ENCODE data around the gene OGDH.
A peak's percentile ranks its signal among the peaks of the same experiment; 100 is the strongest.

Gene OGDH

DNA sequence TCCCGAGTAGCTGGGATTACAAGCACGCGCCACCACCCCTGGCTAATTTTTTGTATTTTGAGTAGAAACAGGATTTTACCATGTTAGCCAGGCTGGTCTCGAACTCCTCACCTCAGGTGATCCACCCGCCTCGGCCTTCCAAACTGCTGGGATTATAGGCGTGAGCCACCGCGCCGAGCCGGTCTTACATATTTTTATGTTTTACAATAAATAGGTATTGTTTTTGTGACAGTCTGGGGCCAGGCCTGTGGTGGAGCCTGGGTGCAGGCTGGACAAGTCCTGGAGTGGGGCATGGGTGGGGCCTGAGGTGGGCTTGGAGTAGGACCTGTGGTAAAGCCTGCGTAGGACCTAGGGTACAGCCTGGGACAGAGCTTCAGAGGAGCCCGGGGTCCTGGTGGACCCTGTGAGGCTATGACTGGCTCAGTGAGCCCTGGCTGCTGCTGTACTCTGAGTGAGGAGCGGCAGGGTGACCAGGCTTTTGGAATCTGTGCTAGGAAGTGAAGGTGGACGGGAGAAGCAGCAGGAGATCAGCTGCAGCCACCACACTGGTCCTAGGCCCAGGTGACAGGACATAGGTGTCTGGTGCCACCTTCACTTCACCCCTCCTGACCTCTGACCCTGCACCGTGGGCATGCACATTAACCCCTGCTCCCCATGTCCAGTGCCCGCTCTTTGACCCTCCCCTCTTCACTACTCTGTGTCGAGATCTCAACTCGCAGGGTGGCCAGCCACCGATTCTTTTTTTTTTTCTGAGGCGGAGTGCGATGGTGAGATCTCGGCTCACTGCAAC lies 132.6 kb downstream of the OGDH start:
- H3K36me3 ChIP-seq (ENCODE audit: insufficient read depth, low read length): no peaks in the 10 kb centered on the region
- no peak for DNase-seq (ENCODE audit: low read depth, low spot score)
- H3K9ac ChIP-seq (ENCODE audit: insufficient read length): no peak overlapping the region
- no peaks in the 10 kb centered on the region for H3K9me3 ChIP-seq (ENCODE audit: low read depth, low read length)
- TF ChIP-seq EZH2 (IDR thresholded peaks at IDR 0.05) (no peak), POLR2AphosphoS5 (IDR thresholded peaks at IDR 0.05; ENCODE audit: borderline replicate concordance, low read depth, low read length) (no peak), FOXP2 (optimal IDR thresholded peaks at IDR 0.05; ENCODE audit: control extremely low read depth, extremely low read length, insufficient read depth) (no peak)
- no peak overlapping the region for H3K27ac ChIP-seq
- no peak overlapping the region for H3K4me3 ChIP-seq

DNA sequence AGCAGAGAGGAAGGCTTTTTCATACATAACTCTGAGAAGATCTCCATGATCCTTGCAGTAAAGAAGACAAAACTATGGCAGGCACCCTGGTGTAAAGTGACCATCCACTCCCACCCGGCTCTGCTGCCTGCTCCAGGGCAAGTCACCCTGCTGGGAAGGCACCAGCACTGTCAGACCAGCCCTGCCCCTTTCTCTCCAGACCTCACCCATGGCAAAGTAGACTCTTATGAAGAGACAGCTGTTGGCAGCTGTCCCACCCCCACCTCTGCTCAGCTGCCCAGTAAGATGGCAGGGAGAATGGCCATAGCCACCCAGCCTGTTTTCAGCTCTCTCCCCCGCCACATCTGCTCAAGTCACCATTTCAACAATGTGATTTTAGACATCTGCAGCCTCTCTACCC lies 133.6 kb downstream of the OGDH start:
- Histone ChIP-seq H3K36me3 (ENCODE audit: insufficient read depth, low read length) (no peaks in the 10 kb centered on the region), H3K27ac (no peak overlapping the region), H3K4me3 (no peak overlapping the region), H3K9me3 (ENCODE audit: low read depth, low read length) (no peaks in the 10 kb centered on the region), H3K9ac (ENCODE audit: insufficient read length) (no peak overlapping the region)
- no peak for DNase-seq (ENCODE audit: low read depth, low spot score)
- TF ChIP-seq FOXP2 (optimal IDR thresholded peaks at IDR 0.05; ENCODE audit: control extremely low read depth, extremely low read length, insufficient read depth): no peak
- no peak for TF ChIP-seq POLR2AphosphoS5 (IDR thresholded peaks at IDR 0.05; ENCODE audit: borderline replicate concordance, low read depth, low read length)
- TF ChIP-seq EZH2 (IDR thresholded peaks at IDR 0.05): no peak

- no peak for DNase-seq (ENCODE audit: low read depth, low spot score)
- no peak overlapping the region for H3K9ac ChIP-seq (ENCODE audit: insufficient read length)
Measured at GRCh38 chr7:44743750-44744149, 137.3 kb downstream of the OGDH start.

GRCh38 chr7:44748045-44748947 lies 141.9 kb downstream of the OGDH start, which contains the start of gene ZMIZ2:
TSS of gene ZMIZ2 (plus strand) at chr7:44748847. CDS start at chr7:44756250, 7,403 bp downstream.
- peak within 1 kb of the TSS; percentile 95 for H3K27ac ChIP-seq
- no peak for TF ChIP-seq FOXP2 (optimal IDR thresholded peaks at IDR 0.05; ENCODE audit: control extremely low read depth, extremely low read length, insufficient read depth)
- peak; percentile 70 for TF ChIP-seq POLR2AphosphoS5 (IDR thresholded peaks at IDR 0.05; ENCODE audit: borderline replicate concordance, low read depth, low read length)
- peak; percentile 47 for DNase-seq (ENCODE audit: low read depth, low spot score)
- peak within 1 kb of the TSS; percentile 80 for H3K9ac ChIP-seq (ENCODE audit: insufficient read length)
- H3K9me3 ChIP-seq (ENCODE audit: low read depth, low read length): no peaks in the 10 kb centered on the region
- H3K4me3 ChIP-seq: peak within 1 kb of the TSS; percentile 91
- H3K36me3 ChIP-seq (ENCODE audit: insufficient read depth, low read length): peaks cover 14% of the 10 kb centered on the region

More at GRCh38 chr7:44743750-44744149, 137.3 kb downstream of the OGDH start:
- TF ChIP-seq POLR2AphosphoS5 (IDR thresholded peaks at IDR 0.05; ENCODE audit: borderline replicate concordance, low read depth, low read length) (no peak), EZH2 (IDR thresholded peaks at IDR 0.05) (no peak), FOXP2 (optimal IDR thresholded peaks at IDR 0.05; ENCODE audit: control extremely low read depth, extremely low read length, insufficient read depth) (no peak)
- Histone ChIP-seq H3K4me3 (no peak overlapping the region), H3K36me3 (ENCODE audit: insufficient read depth, low read length) (no peaks in the 10 kb centered on the region), H3K9me3 (ENCODE audit: low read depth, low read length) (no peaks in the 10 kb centered on the region), H3K27ac (no peak overlapping the region)

GRCh38 chr7:44748948-44749731 lies 142.7 kb downstream of the OGDH start:
- H3K36me3 ChIP-seq (ENCODE audit: insufficient read depth, low read length): peaks cover 14% of the 10 kb centered on the region
- H3K27ac ChIP-seq: no peak overlapping the region
- DNase-seq (ENCODE audit: low read depth, low spot score): no peak
- H3K4me3 ChIP-seq: peak overlapping the region; percentile 76
- H3K9me3 ChIP-seq (ENCODE audit: low read depth, low read length): no peaks in the 10 kb centered on the region
- H3K9ac ChIP-seq (ENCODE audit: insufficient read length): peak overlapping the region; percentile 73
- no peak for TF ChIP-seq FOXP2 (optimal IDR thresholded peaks at IDR 0.05; ENCODE audit: control extremely low read depth, extremely low read length, insufficient read depth)
- no peak for TF ChIP-seq EZH2 (IDR thresholded peaks at IDR 0.05)
- TF ChIP-seq POLR2AphosphoS5 (IDR thresholded peaks at IDR 0.05; ENCODE audit: borderline replicate concordance, low read depth, low read length): no peak

- H3K4me3 ChIP-seq: peak overlapping the region; percentile 76
- no peak overlapping the region for H3K27ac ChIP-seq
- no peaks in the 10 kb centered on the region for H3K9me3 ChIP-seq (ENCODE audit: low read depth, low read length)
- no peak for TF ChIP-seq POLR2AphosphoS5 (IDR thresholded peaks at IDR 0.05; ENCODE audit: borderline replicate concordance, low read depth, low read length)
- no peak for TF ChIP-seq EZH2 (IDR thresholded peaks at IDR 0.05)
- no peak for TF ChIP-seq FOXP2 (optimal IDR thresholded peaks at IDR 0.05; ENCODE audit: control extremely low read depth, extremely low read length, insufficient read depth)
- no peak for DNase-seq (ENCODE audit: low read depth, low spot score)
- peaks cover 14% of the 10 kb centered on the region for H3K36me3 ChIP-seq (ENCODE audit: insufficient read depth, low read length)
- H3K9ac ChIP-seq (ENCODE audit: insufficient read length): peak overlapping the region; percentile 73
Measured at GRCh38 chr7:44749992-44750391, 143.6 kb downstream of the OGDH start.

DNA sequence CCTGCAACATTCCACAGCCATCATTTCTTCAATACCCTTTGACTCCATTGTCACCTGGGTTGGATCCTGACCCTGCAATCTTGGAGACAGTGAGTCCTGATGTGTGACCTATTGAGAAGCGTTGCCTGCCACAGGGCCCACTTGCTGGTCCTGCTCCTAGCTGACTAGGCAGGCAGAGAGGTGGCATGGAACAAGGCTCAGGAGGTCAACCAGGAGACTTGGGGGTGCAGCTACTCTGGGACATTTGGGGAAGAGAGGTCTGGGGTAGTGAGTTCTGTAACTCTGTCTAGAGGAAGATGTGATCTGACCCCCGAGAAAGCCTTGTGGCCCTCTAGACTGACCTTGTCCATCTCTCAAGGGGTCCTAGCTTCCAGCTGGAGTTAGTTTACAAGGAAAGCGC lies 144.0 kb downstream of the OGDH start:
- Histone ChIP-seq H3K9ac (ENCODE audit: insufficient read length) (no peak overlapping the region), H3K27ac (no peak overlapping the region), H3K4me3 (peak overlapping the region; percentile 76), H3K36me3 (ENCODE audit: insufficient read depth, low read length) (peaks cover 14% of the 10 kb centered on the region), H3K9me3 (ENCODE audit: low read depth, low read length) (no peaks in the 10 kb centered on the region)
- DNase-seq (ENCODE audit: low read depth, low spot score): no peak
- TF ChIP-seq FOXP2 (optimal IDR thresholded peaks at IDR 0.05; ENCODE audit: control extremely low read depth, extremely low read length, insufficient read depth) (no peak), POLR2AphosphoS5 (IDR thresholded peaks at IDR 0.05; ENCODE audit: borderline replicate concordance, low read depth, low read length) (no peak), EZH2 (IDR thresholded peaks at IDR 0.05) (no peak)
